GM13977 (cell line): ENCODE data around the gene CBFA2T3.
"Not testable (repeated sequence)": the region's sequence is repeated elsewhere in the genome, so short reads cannot be mapped to it uniquely, and the experiment has no call there.

Experiments used
- DNase-seq: peaks from one replicate; pipeline ENCODE4 v3.0.0; 2012; ENCODE audit warnings: low spot score
- CTCF ChIP-seq: IDR thresholded peaks from 2 replicates; pipeline ENCODE4 v1.5.1; 2012; ENCODE audit warnings: mild to moderate bottlenecking, control low read depth; ENCODE audit not compliant: insufficient read depth; ENCODE audit errors: extremely low read depth, missing control alignments
- in situ Hi-C: fragments of 300-500 bp; cut with MboI; formaldehyde crosslinking; loops from one replicate; pipeline ENCODE4 v1.12.0; 2022; ENCODE audit warnings: low sequenced_read_pairs, low pct_unique_long_range_greater_than_20kb, mixed read lengths, inconsistent platforms; ENCODE audit not compliant: unreplicated experiment

CBFA2T3 gene

GRCh38 chr16:89017543-89018281 lies 40.7 kb upstream of the CBFA2T3 start:
- in situ Hi-C loops = no loop called here
- no peak for DNase-seq
- TF ChIP-seq CTCF = no peak

- in situ Hi-C loops, DNase-seq: not testable (repeated sequence)
Measured at GRCh38 chr16:89016561-89016960, 39.6 kb upstream of the CBFA2T3 start.

- DNase-seq = no peak
- in situ Hi-C loops = no loop called here
- TF ChIP-seq CTCF = no peak
Measured at GRCh38 chr16:89015271-89015859, 38.4 kb upstream of the CBFA2T3 start.

- in situ Hi-C loops = no loop called here
- no peak for DNase-seq
- TF ChIP-seq CTCF = no peak
Measured at GRCh38 chr16:89014403-89015230, 37.6 kb upstream of the CBFA2T3 start.

- in situ Hi-C loops = no loop called here
- TF ChIP-seq CTCF = no peak
- DNase-seq = no peak
Measured at GRCh38 chr16:89013692-89014402, 36.8 kb upstream of the CBFA2T3 start.

- no peak for DNase-seq
- in situ Hi-C loops = no loop called here
- no peak for TF ChIP-seq CTCF
Measured at GRCh38 chr16:89013111-89013510, 36.1 kb upstream of the CBFA2T3 start.

GRCh38 chr16:89012622-89012995 lies 35.6 kb upstream of the CBFA2T3 start:
- in situ Hi-C loops = no loop called here
- TF ChIP-seq CTCF = no peak
- DNase-seq = no peak
